Measurements from ENCODE around the gene FRMD4B. TPM values are rescaled to one million over a fixed set of nuclear protein-coding genes. Genes with fewer than 3 reads are reported as not detected.

Gene FRMD4B
- total RNA-seq, 2 experiments from 2014 or later = not detected

- TF ChIP-seq EZH2phosphoT487 (IDR thresholded peaks at IDR 0.05; ENCODE audit: borderline replicate concordance, low read depth, low read length) (no peak), CTCF (conservative IDR thresholded peaks at IDR 0.05; ENCODE audit: low read length) (no peak)
- Histone ChIP-seq H3K4me2 (ENCODE audit: low read length) (no peak overlapping the region), H3K27ac (ENCODE audit: low read depth, low read length, poor library complexity, severe bottlenecking) (no peak overlapping the region), H3K79me2 (ENCODE audit: insufficient read depth, low read depth, low read length) (no peaks in the 10 kb centered on the region), H3K9me2 (ENCODE audit: insufficient read depth, low read length) (no peaks in the 10 kb centered on the region), H3K4me1 (ENCODE audit: insufficient read depth, low read length, poor library complexity, severe bottlenecking) (no peaks in the 10 kb centered on the region), H3K36me3 (ENCODE audit: insufficient read depth, low read length) (no peaks in the 10 kb centered on the region), H3K9me3 (ENCODE audit: low read length) (no peaks in the 10 kb centered on the region), H4K20me1 (ENCODE audit: insufficient read depth, low read length) (no peaks in the 10 kb centered on the region), H2AFZ (ENCODE audit: low read length) (no peak overlapping the region), H3K4me3 (ENCODE audit: low read depth, low read length, poor library complexity, severe bottlenecking) (no peak overlapping the region)
- no peak for DNase-seq (ENCODE audit: low spot score)
- intact Hi-C loops (cut with micrococcal nuclease; ENCODE audit: unreplicated experiment) = no loop called here
- no TSS peak for BruUV-seq (replicated peaks)
- POLR2A ChIA-PET = interaction anchor here (0.6 to 1.3 kb wide), 3 partner anchors 36 to 206 kb away, joined by 3 to 4 read pairs (median 3); no protein-coding TSS in a partner anchor
- CTCF ChIA-PET (ENCODE audit: unreplicated experiment) = no interaction called here
Observed at GRCh38 chr3:69249001-69249400, 136.9 kb downstream of the FRMD4B start.

- Histone ChIP-seq H2AFZ (ENCODE audit: low read length) (no peak overlapping the region), H3K9me2 (ENCODE audit: insufficient read depth, low read length) (no peaks in the 10 kb centered on the region), H3K4me3 (ENCODE audit: low read depth, low read length, poor library complexity, severe bottlenecking) (no peak overlapping the region), H4K20me1 (ENCODE audit: insufficient read depth, low read length) (no peaks in the 10 kb centered on the region), H3K4me1 (ENCODE audit: insufficient read depth, low read length, poor library complexity, severe bottlenecking) (no peaks in the 10 kb centered on the region), H3K9me3 (ENCODE audit: low read length) (no peaks in the 10 kb centered on the region), H3K79me2 (ENCODE audit: insufficient read depth, low read depth, low read length) (no peaks in the 10 kb centered on the region), H3K27ac (ENCODE audit: low read depth, low read length, poor library complexity, severe bottlenecking) (no peak overlapping the region), H3K36me3 (ENCODE audit: insufficient read depth, low read length) (no peaks in the 10 kb centered on the region), H3K4me2 (ENCODE audit: low read length) (no peak overlapping the region)
- DNase-seq (ENCODE audit: low spot score) = no peak
- ChIA-PET CTCF (ENCODE audit: unreplicated experiment) (no interaction called here), POLR2A (interaction anchor here (0.8 kb wide), 1 partner anchor 46 kb away, joined by 4 read pairs; no protein-coding TSS in a partner anchor)
- BruUV-seq (replicated peaks) = no TSS peak
- intact Hi-C loops (cut with micrococcal nuclease; ENCODE audit: unreplicated experiment) = no loop called here
- TF ChIP-seq EZH2phosphoT487 (IDR thresholded peaks at IDR 0.05; ENCODE audit: borderline replicate concordance, low read depth, low read length) (no peak), CTCF (conservative IDR thresholded peaks at IDR 0.05; ENCODE audit: low read length) (no peak)
Observed at GRCh38 chr3:69248436-69248835, 137.5 kb downstream of the FRMD4B start.

GRCh38 chr3:69246612-69247011 is 139.3 kb downstream of the FRMD4B start:
- H2AFZ ChIP-seq (ENCODE audit: low read length) = no peak overlapping the region
- no peaks in the 10 kb centered on the region for H3K36me3 ChIP-seq (ENCODE audit: insufficient read depth, low read length)
- CTCF ChIA-PET (ENCODE audit: unreplicated experiment) = no interaction called here
- no peaks in the 10 kb centered on the region for H3K9me2 ChIP-seq (ENCODE audit: insufficient read depth, low read length)
- H3K79me2 ChIP-seq (ENCODE audit: insufficient read depth, low read depth, low read length) = no peaks in the 10 kb centered on the region
- TF ChIP-seq CTCF (conservative IDR thresholded peaks at IDR 0.05; ENCODE audit: low read length) (no peak), EZH2phosphoT487 (IDR thresholded peaks at IDR 0.05; ENCODE audit: borderline replicate concordance, low read depth, low read length) (no peak)
- no peak overlapping the region for H3K4me2 ChIP-seq (ENCODE audit: low read length)
- H3K27ac ChIP-seq (ENCODE audit: low read depth, low read length, poor library complexity, severe bottlenecking) = no peak overlapping the region
- no peaks in the 10 kb centered on the region for H4K20me1 ChIP-seq (ENCODE audit: insufficient read depth, low read length)
- intact Hi-C loops (cut with micrococcal nuclease; ENCODE audit: unreplicated experiment) = no loop called here
- DNase-seq (ENCODE audit: low spot score) = no peak
- no peaks in the 10 kb centered on the region for H3K9me3 ChIP-seq (ENCODE audit: low read length)
- no peak overlapping the region for H3K4me3 ChIP-seq (ENCODE audit: low read depth, low read length, poor library complexity, severe bottlenecking)
- POLR2A ChIA-PET = interaction anchor here (0.6 kb wide), 1 partner anchor 18 kb away, joined by 3 read pairs; no protein-coding TSS in a partner anchor
- H3K4me1 ChIP-seq (ENCODE audit: insufficient read depth, low read length, poor library complexity, severe bottlenecking) = no peaks in the 10 kb centered on the region
- no TSS peak for BruUV-seq (replicated peaks)

Data from OCI-LY7 (cell line).